Activated naive CD4-positive, alpha-beta T cell (primary cell): Measurements from ENCODE around the gene SLC22A5.
A peak's percentile ranks its signal among the peaks of the same experiment; 100 is the strongest.

Experiments used
- DNase-seq, 4 experiments: peaks; one replicate each; lab custom pipeline; 2025; lab: John Stamatoyannopoulos, UW

Gene SLC22A5

GRCh38 chr5:132369474-132370180, at the start of gene SLC22A5:
Gene SLC22A5, plus strand, starts transcription at chr5:132369710. Its CDS starts 263 bp downstream, at chr5:132369973.
- peak; percentile 48 to 70 (median 56) for DNase-seq

GRCh38 chr5:132319975-132320374, 49.5 kb upstream of the SLC22A5 start:
- DNase-seq = no peak

GRCh38 chr5:132321109-132321721, 48.3 kb upstream of the SLC22A5 start:
- no peak for DNase-seq

GRCh38 chr5:132322266-132322665, 47.2 kb upstream of the SLC22A5 start:
- no peak for DNase-seq

GRCh38 chr5:132323202-132323601, 46.3 kb upstream of the SLC22A5 start:
- no peak for DNase-seq

GRCh38 chr5:132325691-132326090, 43.8 kb upstream of the SLC22A5 start:
- no peak for DNase-seq

- DNase-seq = no peak
These were observed 42.1 kb upstream of the SLC22A5 start for GRCh38 chr5:132327252-132327955.

GRCh38 chr5:132334812-132335211, 34.7 kb upstream of the SLC22A5 start:
- DNase-seq = no peak

GRCh38 chr5:132335402-132335801, 34.1 kb upstream of the SLC22A5 start:
- no peak for DNase-seq

GRCh38 chr5:132339502-132339901, 30.0 kb upstream of the SLC22A5 start:
- DNase-seq = no peak

GRCh38 chr5:132342291-132343180, 27.0 kb upstream of the SLC22A5 start:
- DNase-seq = no peak

GRCh38 chr5:132344775-132345514, 24.6 kb upstream of the SLC22A5 start:
- no peak for DNase-seq

- no peak for DNase-seq
These were observed 16.0 kb upstream of the SLC22A5 start for GRCh38 chr5:132353486-132353995.

- DNase-seq = no peak
These were observed 14.9 kb upstream of the SLC22A5 start for GRCh38 chr5:132354381-132355139.

- DNase-seq = no peak
These were observed 14.3 kb upstream of the SLC22A5 start for GRCh38 chr5:132355140-132355765.

- DNase-seq = no peak
These were observed 10.7 kb upstream of the SLC22A5 start for GRCh38 chr5:132358775-132359174.

GRCh38 chr5:132362086-132362485, 7.4 kb upstream of the SLC22A5 start:
- DNase-seq = no peak

GRCh38 chr5:132363431-132364112, 5.9 kb upstream of the SLC22A5 start:
- no peak for DNase-seq

- no peak for DNase-seq
These were observed 5.2 kb upstream of the SLC22A5 start for GRCh38 chr5:132364319-132364718.
